GM23338 (cell line): ENCODE results near the gene KIF6.

Experiments used
- CREB1 ChIP-seq: fragments of 250-450 bp; sonication (Bioruptor Pico); IDR thresholded peaks from 2 replicates; pipeline ENCODE4 v1.5.0; 2020; ENCODE audit warnings: low read depth, mild to moderate bottlenecking, moderate library complexity
- CTCF ChIP-seq, 2 experiments: fragments of 200-600 bp in 1 of 2; sonication (generic) in 1 of 2; conservative IDR thresholded peaks; 2 replicates each; pipeline versions ENCODE4 v1.5.1 to v1.6.1; 2016 to 2017; ENCODE audit warnings: antibody characterized with exemption in 2 of 2, low read depth in 2 of 2, mild to moderate bottlenecking in 2 of 2, moderate library complexity in 1 of 2
- ETS1 ChIP-seq: IDR thresholded peaks from 2 replicates; pipeline ENCODE4 v1.6.1; 2016; ENCODE audit warnings: antibody characterized with exemption
- EZH2 ChIP-seq: fragments of 200-600 bp; sonication (generic); IDR thresholded peaks from one replicate; pipeline ENCODE4 v1.8.0; 2017; ENCODE audit warnings: antibody characterized with exemption, mild to moderate bottlenecking, low read depth; ENCODE audit not compliant: unreplicated experiment
- EZH2phosphoT487 ChIP-seq: fragments of 200-600 bp; sonication (generic); IDR thresholded peaks from one replicate; pipeline ENCODE4 v1.8.1; 2018; ENCODE audit warnings: antibody characterized with exemption; ENCODE audit not compliant: unreplicated experiment
- JUNB ChIP-seq: IDR thresholded peaks from one replicate; pipeline ENCODE4 v1.6.1; 2016; ENCODE audit warnings: antibody characterized with exemption; ENCODE audit not compliant: unreplicated experiment
- NANOG ChIP-seq: IDR thresholded peaks from 2 replicates; pipeline ENCODE4 v1.6.1; 2016; ENCODE audit warnings: antibody characterized with exemption, borderline replicate concordance
- POLR2AphosphoS5 ChIP-seq: IDR thresholded peaks from 2 replicates; pipeline ENCODE4 v1.6.1; 2016; ENCODE audit warnings: antibody characterized with exemption, low read depth
- REST ChIP-seq: IDR thresholded peaks from one replicate; pipeline ENCODE4 v1.6.1; 2018; ENCODE audit warnings: antibody characterized with exemption; ENCODE audit not compliant: unreplicated experiment
- STAT1 ChIP-seq: IDR thresholded peaks from one replicate; pipeline ENCODE4 v1.6.1; 2016; ENCODE audit warnings: antibody characterized with exemption; ENCODE audit not compliant: unreplicated experiment
- ZNF114 ChIP-seq: fragments of 250-450 bp; sonication (Bioruptor Pico); IDR thresholded peaks from 2 replicates; pipeline ENCODE4 v1.5.0; 2020; ENCODE audit warnings: mild to moderate bottlenecking, moderate library complexity

DNA sequence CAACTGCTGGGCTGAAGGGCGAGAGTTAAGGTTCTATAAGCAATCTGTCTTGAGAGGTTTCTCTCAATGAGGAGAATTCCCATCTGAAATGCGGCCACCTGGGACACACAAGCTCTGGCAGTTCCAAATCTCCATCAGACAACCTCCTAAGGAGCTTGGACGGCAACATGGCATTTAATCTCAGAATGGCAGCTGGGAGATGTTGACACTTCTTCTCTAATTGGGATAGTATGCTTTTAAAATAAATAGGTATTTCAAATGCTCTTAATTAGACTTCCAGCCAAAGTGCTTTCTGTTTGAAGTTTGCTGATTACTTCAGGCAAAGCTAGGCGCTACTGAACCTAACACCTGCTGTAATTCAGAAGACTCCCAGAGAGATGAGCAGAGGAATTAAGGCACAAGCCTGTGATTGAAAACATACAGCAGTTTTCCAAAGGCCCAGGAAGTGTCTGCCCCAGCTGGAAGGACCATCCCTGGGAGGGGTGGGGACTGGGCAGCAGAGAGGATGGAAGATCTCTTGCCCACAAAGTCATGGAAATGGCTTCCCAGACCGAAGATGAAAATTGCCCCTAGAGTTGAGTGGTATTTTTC lies 343.6 kb downstream of the KIF6 start:
- TF ChIP-seq STAT1 (no peak), CTCF (conservative IDR thresholded peaks at IDR 0.05; ENCODE audit: low read depth in 2 of 2) (no peak), EZH2 (no peak), EZH2phosphoT487 (no peak), POLR2AphosphoS5 (no peak), CREB1 (CRISPR knock-in tag) (no peak), JUNB (no peak), ETS1 (no peak), REST (no peak), NANOG (no peak), ZNF114 (CRISPR knock-in tag) (no peak)
